Measurements from ENCODE around the gene WDR4.
"Not testable (repeated sequence)": the region's sequence is repeated elsewhere in the genome, so short reads cannot be mapped to it uniquely, and the experiment has no call there.

Gene WDR4

GRCh38 chr21:42908484-42908883, 29.1 kb upstream of the WDR4 start:
- not testable (repeated sequence) for H3K27me3 ChIP-seq (ENCODE audit: control insufficient read depth, insufficient read depth, low read length); H3K27ac ChIP-seq (ENCODE audit: low read depth, low read length); H3K4me3 ChIP-seq (ENCODE audit: low read depth, low read length); H3K9ac ChIP-seq (ENCODE audit: low read length); H3K4me1 ChIP-seq (ENCODE audit: control insufficient read depth, insufficient read depth, low read length); H3K9me3 ChIP-seq (ENCODE audit: control insufficient read depth, insufficient read depth, low read depth, low read length)
- peaks cover 84% of the 10 kb centered on the region for H3K36me3 ChIP-seq (ENCODE audit: control insufficient read depth, insufficient read depth, low read length)

GRCh38 chr21:42906233-42906632, 26.9 kb upstream of the WDR4 start:
- peaks cover 87% of the 10 kb centered on the region for H3K36me3 ChIP-seq (ENCODE audit: control insufficient read depth, insufficient read depth, low read length)
- H3K9me3 ChIP-seq (ENCODE audit: control insufficient read depth, insufficient read depth, low read depth, low read length) = no peaks in the 10 kb centered on the region
- no peaks in the 10 kb centered on the region for H3K4me1 ChIP-seq (ENCODE audit: control insufficient read depth, insufficient read depth, low read length)
- H3K9ac ChIP-seq (ENCODE audit: low read length) = no peak overlapping the region
- no peak overlapping the region for H3K27ac ChIP-seq (ENCODE audit: low read depth, low read length)
- no peak overlapping the region for H3K4me3 ChIP-seq (ENCODE audit: low read depth, low read length)
- no peaks in the 10 kb centered on the region for H3K27me3 ChIP-seq (ENCODE audit: control insufficient read depth, insufficient read depth, low read length)

DNA sequence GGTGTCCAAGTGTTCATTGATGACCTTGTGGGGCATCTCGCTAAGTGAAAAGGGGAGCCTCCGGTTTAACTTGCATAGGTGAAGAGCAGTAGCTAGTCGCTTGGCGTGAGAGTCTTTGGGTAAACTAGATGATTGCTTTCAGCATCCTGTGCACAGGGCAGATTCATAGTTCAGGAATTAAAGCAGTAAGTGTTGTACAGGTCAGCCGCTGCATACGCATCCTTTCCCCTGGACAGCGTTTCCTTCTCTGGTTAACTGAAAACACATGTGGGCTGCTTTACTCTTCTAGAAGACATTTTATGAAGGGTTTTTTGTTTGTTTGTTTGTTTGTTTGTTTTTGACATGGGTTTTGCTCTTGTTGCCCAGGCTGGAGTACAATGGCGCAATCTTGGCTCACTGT, 25.9 kb upstream of the WDR4 start:
- Histone ChIP-seq H3K9ac (ENCODE audit: low read length) (no peak overlapping the region), H3K27me3 (ENCODE audit: control insufficient read depth, insufficient read depth, low read length) (no peaks in the 10 kb centered on the region), H3K9me3 (ENCODE audit: control insufficient read depth, insufficient read depth, low read depth, low read length) (no peaks in the 10 kb centered on the region), H3K4me3 (ENCODE audit: low read depth, low read length) (no peak overlapping the region), H3K4me1 (ENCODE audit: control insufficient read depth, insufficient read depth, low read length) (no peaks in the 10 kb centered on the region), H3K36me3 (ENCODE audit: control insufficient read depth, insufficient read depth, low read length) (peaks cover 87% of the 10 kb centered on the region), H3K27ac (ENCODE audit: low read depth, low read length) (no peak overlapping the region)

- no peaks in the 10 kb centered on the region for H3K4me1 ChIP-seq (ENCODE audit: control insufficient read depth, insufficient read depth, low read length)
- H3K27ac ChIP-seq (ENCODE audit: low read depth, low read length) = peak overlapping the region; percentile 11; the same call in 1 of the 2 replicates
- no peak overlapping the region for H3K9ac ChIP-seq (ENCODE audit: low read length)
- no peaks in the 10 kb centered on the region for H3K9me3 ChIP-seq (ENCODE audit: control insufficient read depth, insufficient read depth, low read depth, low read length)
- H3K27me3 ChIP-seq (ENCODE audit: control insufficient read depth, insufficient read depth, low read length) = no peaks in the 10 kb centered on the region
- no peak overlapping the region for H3K4me3 ChIP-seq (ENCODE audit: low read depth, low read length)
- peaks cover 86% of the 10 kb centered on the region for H3K36me3 ChIP-seq (ENCODE audit: control insufficient read depth, insufficient read depth, low read length)
These were observed 24.5 kb upstream of the WDR4 start for GRCh38 chr21:42903817-42904216.

- H3K9ac ChIP-seq (ENCODE audit: low read length) = no peak overlapping the region
- H3K4me3 ChIP-seq (ENCODE audit: low read depth, low read length) = no peak overlapping the region
- no peak overlapping the region for H3K27ac ChIP-seq (ENCODE audit: low read depth, low read length)
- peaks cover 74% of the 10 kb centered on the region for H3K36me3 ChIP-seq (ENCODE audit: control insufficient read depth, insufficient read depth, low read length)
- H3K27me3 ChIP-seq (ENCODE audit: control insufficient read depth, insufficient read depth, low read length) = no peaks in the 10 kb centered on the region
- H3K4me1 ChIP-seq (ENCODE audit: control insufficient read depth, insufficient read depth, low read length) = no peaks in the 10 kb centered on the region
- no peaks in the 10 kb centered on the region for H3K9me3 ChIP-seq (ENCODE audit: control insufficient read depth, insufficient read depth, low read depth, low read length)
These were observed 21.1 kb upstream of the WDR4 start for GRCh38 chr21:42900446-42900845.

GRCh38 chr21:42892931-42893755, 13.8 kb upstream of the WDR4 start, which contains the start of gene NDUFV3:
Gene NDUFV3 (plus strand): TSS chr21:42893309. CDS start chr21:42893334, 25 bp downstream.
- Histone ChIP-seq H3K9me3 (ENCODE audit: control insufficient read depth, insufficient read depth, low read depth, low read length) (no peaks in the 10 kb centered on the region), H3K27me3 (ENCODE audit: control insufficient read depth, insufficient read depth, low read length) (no peaks in the 10 kb centered on the region), H3K36me3 (ENCODE audit: control insufficient read depth, insufficient read depth, low read length) (peaks cover 21% of the 10 kb centered on the region), H3K4me1 (ENCODE audit: control insufficient read depth, insufficient read depth, low read length) (peaks cover 5% of the 10 kb centered on the region), H3K9ac (ENCODE audit: low read length) (peak within 1 kb of the TSS; percentile 90), H3K27ac (ENCODE audit: low read depth, low read length) (peak within 1 kb of the TSS; percentile 86), H3K4me3 (ENCODE audit: low read depth, low read length) (peak within 1 kb of the TSS; percentile 88)

DNA sequence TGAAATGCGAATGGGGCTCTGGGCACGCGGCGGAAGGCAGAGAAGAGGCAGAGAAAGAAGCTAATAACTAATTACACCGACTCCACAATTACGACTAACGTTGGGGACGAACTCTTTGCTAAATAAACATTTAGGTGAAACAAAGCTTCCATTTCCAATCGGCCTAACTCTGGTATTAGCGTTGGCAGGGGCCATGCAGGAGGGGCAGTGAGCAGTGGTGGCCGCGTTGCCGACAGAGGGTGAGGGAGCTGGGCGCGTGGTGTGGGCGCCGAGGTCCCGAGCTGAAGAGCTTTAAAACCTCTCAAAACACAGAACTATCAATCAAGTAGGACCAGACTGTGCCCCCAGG, 13.2 kb upstream of the WDR4 start:
- H3K27ac ChIP-seq (ENCODE audit: low read depth, low read length) = peak overlapping the region; percentile 86
- no peaks in the 10 kb centered on the region for H3K9me3 ChIP-seq (ENCODE audit: control insufficient read depth, insufficient read depth, low read depth, low read length)
- peak overlapping the region; percentile 88 for H3K4me3 ChIP-seq (ENCODE audit: low read depth, low read length)
- no peaks in the 10 kb centered on the region for H3K27me3 ChIP-seq (ENCODE audit: control insufficient read depth, insufficient read depth, low read length)
- peaks cover 16% of the 10 kb centered on the region for H3K36me3 ChIP-seq (ENCODE audit: control insufficient read depth, insufficient read depth, low read length)
- H3K9ac ChIP-seq (ENCODE audit: low read length) = peak overlapping the region; percentile 90
- peaks cover 5% of the 10 kb centered on the region for H3K4me1 ChIP-seq (ENCODE audit: control insufficient read depth, insufficient read depth, low read length)

GRCh38 chr21:42887326-42887725, 8.0 kb upstream of the WDR4 start:
- Histone ChIP-seq H3K27ac (ENCODE audit: low read depth, low read length) (no peak overlapping the region), H3K4me1 (ENCODE audit: control insufficient read depth, insufficient read depth, low read length) (peaks cover 5% of the 10 kb centered on the region), H3K36me3 (ENCODE audit: control insufficient read depth, insufficient read depth, low read length) (no peaks in the 10 kb centered on the region), H3K4me3 (ENCODE audit: low read depth, low read length) (no peak overlapping the region), H3K9ac (ENCODE audit: low read length) (no peak overlapping the region), H3K9me3 (ENCODE audit: control insufficient read depth, insufficient read depth, low read depth, low read length) (no peaks in the 10 kb centered on the region; the same call in 1 of the 2 replicates), H3K27me3 (ENCODE audit: control insufficient read depth, insufficient read depth, low read length) (no peaks in the 10 kb centered on the region)

- no peaks in the 10 kb centered on the region for H3K36me3 ChIP-seq (ENCODE audit: control insufficient read depth, insufficient read depth, low read length)
- H3K27me3 ChIP-seq (ENCODE audit: control insufficient read depth, insufficient read depth, low read length) = no peaks in the 10 kb centered on the region
- no peaks in the 10 kb centered on the region; the same call in 1 of the 2 replicates for H3K9me3 ChIP-seq (ENCODE audit: control insufficient read depth, insufficient read depth, low read depth, low read length)
- H3K4me3 ChIP-seq (ENCODE audit: low read depth, low read length) = no peak overlapping the region
- no peak overlapping the region for H3K9ac ChIP-seq (ENCODE audit: low read length)
- H3K27ac ChIP-seq (ENCODE audit: low read depth, low read length) = no peak overlapping the region
- H3K4me1 ChIP-seq (ENCODE audit: control insufficient read depth, insufficient read depth, low read length) = peaks cover 4% of the 10 kb centered on the region; the same call in 1 of the 2 replicates
These were observed 4.6 kb upstream of the WDR4 start for GRCh38 chr21:42883921-42884320.

GRCh38 chr21:42880352-42880751, 1.0 kb upstream of the WDR4 start:
- Histone ChIP-seq H3K9me3 (ENCODE audit: control insufficient read depth, insufficient read depth, low read depth, low read length) (no peaks in the 10 kb centered on the region; the same call in 1 of the 2 replicates), H3K27ac (ENCODE audit: low read depth, low read length) (no peak overlapping the region)

GRCh38 chr21:42878678-42878992, 704 bp downstream of the WDR4 start:
- H3K27me3 ChIP-seq (ENCODE audit: control insufficient read depth, insufficient read depth, low read length) = no peaks in the 10 kb centered on the region
- no peaks in the 10 kb centered on the region for H3K4me1 ChIP-seq (ENCODE audit: control insufficient read depth, insufficient read depth, low read length)
- H3K36me3 ChIP-seq (ENCODE audit: control insufficient read depth, insufficient read depth, low read length) = peaks cover 32% of the 10 kb centered on the region
- H3K9me3 ChIP-seq (ENCODE audit: control insufficient read depth, insufficient read depth, low read depth, low read length) = no peaks in the 10 kb centered on the region
- peak overlapping the region; percentile 98 for H3K9ac ChIP-seq (ENCODE audit: low read length)
- peak overlapping the region; percentile 93 for H3K27ac ChIP-seq (ENCODE audit: low read depth, low read length)
- H3K4me3 ChIP-seq (ENCODE audit: low read depth, low read length) = peak overlapping the region; percentile 76

More at GRCh38 chr21:42880352-42880751, 1.0 kb upstream of the WDR4 start:
- Histone ChIP-seq H3K27me3 (ENCODE audit: control insufficient read depth, insufficient read depth, low read length) (no peaks in the 10 kb centered on the region), H3K4me1 (ENCODE audit: control insufficient read depth, insufficient read depth, low read length) (no peaks in the 10 kb centered on the region), H3K4me3 (ENCODE audit: low read depth, low read length) (peak overlapping the region; percentile 76), H3K36me3 (ENCODE audit: control insufficient read depth, insufficient read depth, low read length) (peaks cover 15% of the 10 kb centered on the region), H3K9ac (ENCODE audit: low read length) (peak overlapping the region; percentile 98)
